Keratinocyte (primary cell): ENCODE data around the gene ADAM22. TPM values are rescaled to one million over a fixed set of nuclear protein-coding genes. Genes with fewer than 3 reads are reported as not detected.

Source experiments
- DNase-seq: peaks from one replicate; pipeline ENCODE4 v3.0.0-alpha.2; 2011; ENCODE audit warnings: low read depth, missing footprints, low spot score
- FAIRE-seq: peaks from 2 replicates; lab custom pipeline; 2011; peaks lifted over from hg19 to GRCh38; lab: Jason Lieb, UNC
- H2AFZ ChIP-seq: 2 replicates; pipeline ENCODE4 v1.6.0; 2012; ENCODE audit warnings: low read length, control low read depth, inconsistent platforms; ENCODE audit not compliant: control insufficient read depth
- H3K27ac ChIP-seq: 2 replicates; pipeline ENCODE4 v1.5.1; 2011; ENCODE audit warnings: low read length; ENCODE audit not compliant: control insufficient read depth, insufficient read depth
- H3K27me3 ChIP-seq: 3 replicates; pipeline ENCODE4 v1.6.0; 2011; ENCODE audit warnings: low read length; ENCODE audit not compliant: control insufficient read depth, insufficient read depth; ENCODE audit errors: extremely low read depth
- H3K36me3 ChIP-seq, 2 experiments: 2 replicates in 1 of 2; 3 replicates in 1 of 2; pipeline ENCODE4 v1.5.1; 2011; ENCODE audit warnings: low read length in 2 of 2, mild to moderate bottlenecking in 1 of 2; ENCODE audit not compliant: control insufficient read depth in 2 of 2, insufficient read depth in 2 of 2; ENCODE audit errors: extremely low read depth in 1 of 2
- H3K4me1 ChIP-seq: 3 replicates; pipeline ENCODE4 v1.5.1; 2011; ENCODE audit warnings: low read length; ENCODE audit not compliant: control insufficient read depth, insufficient read depth; ENCODE audit errors: extremely low read depth
- H3K4me2 ChIP-seq: 3 replicates; pipeline ENCODE4 v1.6.0; 2011; ENCODE audit warnings: low read depth, low read length; ENCODE audit not compliant: control insufficient read depth, insufficient read depth; ENCODE audit errors: extremely low read depth
- H3K4me3 ChIP-seq, 3 experiments: fragments of 200-600 bp in 1 of 3; sonication (generic) in 1 of 3; 2 replicates in 2 of 3; 3 replicates in 1 of 3; pipeline ENCODE4 v1.5.1; 2011 to 2016; ENCODE audit warnings: low read length in 3 of 3, mild to moderate bottlenecking in 3 of 3, control low read depth in 2 of 3, inconsistent platforms in 1 of 3, low read depth in 1 of 3, mixed read lengths in 1 of 3, mixed run types in 1 of 3, moderate library complexity in 1 of 3; ENCODE audit not compliant: control insufficient read depth in 2 of 3, insufficient read depth in 2 of 3; ENCODE audit errors: extremely low read depth in 1 of 3
- H3K79me2 ChIP-seq: 2 replicates; pipeline ENCODE4 v1.6.0; 2012; ENCODE audit warnings: low read length; ENCODE audit not compliant: control insufficient read depth, insufficient read depth
- H3K9ac ChIP-seq: 3 replicates; pipeline ENCODE4 v1.6.0; 2011; ENCODE audit warnings: low read length; ENCODE audit not compliant: control insufficient read depth, insufficient read depth; ENCODE audit errors: extremely low read depth
- H3K9me1 ChIP-seq: 3 replicates; pipeline ENCODE4 v1.6.0; 2011; ENCODE audit warnings: low read length; ENCODE audit not compliant: control insufficient read depth, insufficient read depth; ENCODE audit errors: extremely low read depth
- H3K9me3 ChIP-seq: 2 replicates; pipeline ENCODE4 v1.5.1; 2012; ENCODE audit warnings: low read depth, low read length; ENCODE audit not compliant: control insufficient read depth
- H4K20me1 ChIP-seq: 3 replicates; pipeline ENCODE4 v1.6.0; 2011; ENCODE audit warnings: low read length; ENCODE audit not compliant: control insufficient read depth, insufficient read depth; ENCODE audit errors: extremely low read depth
- CTCF ChIP-seq, 3 experiments: IDR thresholded peaks in 1 of 3; conservative IDR thresholded peaks in 1 of 3; optimal IDR thresholded peaks in 1 of 3; 2 replicates in 2 of 3; 3 replicates in 1 of 3; pipeline versions ENCODE3 to v1.5.1; 2011; ENCODE audit warnings: low read length in 3 of 3, mild to moderate bottlenecking in 3 of 3, moderate library complexity in 2 of 3, control low read depth in 1 of 3, inconsistent platforms in 1 of 3; ENCODE audit not compliant: insufficient read depth in 2 of 3; ENCODE audit errors: extremely low read depth in 1 of 3
- EZH2 ChIP-seq: IDR thresholded peaks from one replicate; pipeline ENCODE4 v1.6.1; 2012; ENCODE audit warnings: inconsistent platforms, mild to moderate bottlenecking, low read length, moderate library complexity
- dilution Hi-C: fragments of 300-500 bp; cut with MboI; formaldehyde crosslinking; loops from one replicate; pipeline ENCODE4 v1.7.0; 2020; ENCODE audit warnings: low sequenced_read_pairs; ENCODE audit not compliant: extremely low pct_ligation_motif_present
- polyA plus RNA-seq, 5 experiments: library from polyadenylated mRNA; depleted of rRNA in 3 of 5; stranded (reverse) in 3 of 5; stranded (forward) in 1 of 5; unstranded in 1 of 5; fragments of >200 nt; gene quantifications; 1 replicate in 1 of 5; 2 replicates in 3 of 5; 3 replicates in 1 of 5; pipeline versions ENCODE4 v1.2.1 to v1.2.3, GENCODE V29; 2011 to 2012; ENCODE audit warnings: missing spikeins in 2 of 5, low read depth in 1 of 5, low replicate concordance in 1 of 5

The ADAM22 gene
- polyA plus RNA-seq, 1 donor (not counting 4 experiments of a cell fraction or from before 2014, with no cell fraction given): 0.07 TPM

- Histone ChIP-seq H3K4me1 (no peaks in the 10 kb centered on the region), H3K79me2 (no peaks in the 10 kb centered on the region), H3K27me3 (no peaks in the 10 kb centered on the region), H4K20me1 (no peaks in the 10 kb centered on the region), H3K9ac (no peak overlapping the region), H3K9me1 (no peaks in the 10 kb centered on the region), H3K4me2 (no peak overlapping the region), H2AFZ (no peak overlapping the region), H3K36me3 (no peaks in the 10 kb centered on the region), H3K4me3 (no peak overlapping the region), H3K27ac (no peak overlapping the region), H3K9me3 (no peaks in the 10 kb centered on the region)
- DNase-seq: no peak
- dilution Hi-C loops: no loop called here
- TF ChIP-seq CTCF (optimal IDR thresholded peaks at IDR 0.05 in 1 of 3, IDR thresholded peaks at IDR 0.05 in 1 of 3, conservative IDR thresholded peaks at IDR 0.05 in 1 of 3; ENCODE audit: extremely low read depth in 1 of 3, insufficient read depth in 2 of 3, low read length in 3 of 3) (no peak), EZH2 (no peak)
- FAIRE-seq: no peak
Observed at GRCh38 chr7:88105231-88105630, 171.2 kb downstream of the ADAM22 start.

GRCh38 chr7:88106434-88106833, 172.4 kb downstream of the ADAM22 start:
- no peak for TF ChIP-seq CTCF (optimal IDR thresholded peaks at IDR 0.05 in 1 of 3, IDR thresholded peaks at IDR 0.05 in 1 of 3, conservative IDR thresholded peaks at IDR 0.05 in 1 of 3; ENCODE audit: extremely low read depth in 1 of 3, insufficient read depth in 2 of 3, low read length in 3 of 3)
- TF ChIP-seq EZH2: no peak
- dilution Hi-C loops: no loop called here
- H3K79me2 ChIP-seq: no peaks in the 10 kb centered on the region

More at GRCh38 chr7:88106434-88106833, 172.4 kb downstream of the ADAM22 start:
- Histone ChIP-seq H3K9me1 (no peaks in the 10 kb centered on the region), H2AFZ (no peak overlapping the region), H3K9me3 (no peaks in the 10 kb centered on the region), H3K4me1 (no peaks in the 10 kb centered on the region), H3K9ac (no peak overlapping the region), H3K4me2 (no peak overlapping the region), H3K36me3 (no peaks in the 10 kb centered on the region), H3K27me3 (no peaks in the 10 kb centered on the region), H3K4me3 (no peak overlapping the region), H3K27ac (no peak overlapping the region), H4K20me1 (no peaks in the 10 kb centered on the region)
- no peak for FAIRE-seq
- DNase-seq: no peak
